ENCODE measurements around the gene MED12L.

MED12L gene

GRCh38 chr3:151303751-151304150, 218.3 kb downstream of the MED12L start:
- no peak for DNase-seq

GRCh38 chr3:151305060-151305774, 219.8 kb downstream of the MED12L start:
- DNase-seq = no peak

- no peak for DNase-seq
These were observed 220.3 kb downstream of the MED12L start for GRCh38 chr3:151305775-151306151.

- DNase-seq = no peak
These were observed 220.8 kb downstream of the MED12L start for GRCh38 chr3:151306168-151306810.

GRCh38 chr3:151307131-151307530, 221.7 kb downstream of the MED12L start:
- no peak for DNase-seq

GRCh38 chr3:151307583-151308488, 222.4 kb downstream of the MED12L start:
- DNase-seq = no peak

- no peak for DNase-seq
These were observed 224.1 kb downstream of the MED12L start for GRCh38 chr3:151309566-151309965.

GRCh38 chr3:151312972-151313371, 227.5 kb downstream of the MED12L start:
- no peak for DNase-seq

GRCh38 chr3:151314137-151314536, 228.7 kb downstream of the MED12L start:
- no peak for DNase-seq

- no peak for DNase-seq
These were observed 229.1 kb downstream of the MED12L start for GRCh38 chr3:151314593-151314992.

- no peak for DNase-seq
These were observed 229.7 kb downstream of the MED12L start for GRCh38 chr3:151315136-151315535.

GRCh38 chr3:151315846-151316245, 230.4 kb downstream of the MED12L start:
- no peak for DNase-seq

- DNase-seq = no peak
These were observed 231.0 kb downstream of the MED12L start, which contains the start of gene GPR87 for GRCh38 chr3:151316267-151316991. Gene GPR87 (minus strand): TSS chr3:151316820. CDS start chr3:151300100, 16,720 bp downstream.

GRCh38 chr3:151318313-151318712, 232.8 kb downstream of the MED12L start:
- DNase-seq = no peak

- DNase-seq = no peak
These were observed 233.5 kb downstream of the MED12L start for GRCh38 chr3:151318991-151319390.

GRCh38 chr3:151319628-151320027, 234.2 kb downstream of the MED12L start:
- DNase-seq = no peak

- no peak for DNase-seq
These were observed 234.7 kb downstream of the MED12L start for GRCh38 chr3:151320131-151320530.

- DNase-seq = no peak
These were observed 236.1 kb downstream of the MED12L start for GRCh38 chr3:151321526-151321925.

GRCh38 chr3:151322511-151322910, 237.0 kb downstream of the MED12L start:
- DNase-seq = no peak

- DNase-seq = no peak
These were observed 242.2 kb downstream of the MED12L start for GRCh38 chr3:151327571-151328198.

- no peak for DNase-seq
These were observed 243.0 kb downstream of the MED12L start for GRCh38 chr3:151328298-151328995.

- no peak for DNase-seq
These were observed 243.9 kb downstream of the MED12L start, which contains the start of gene P2RY13 for GRCh38 chr3:151329363-151329762. Gene P2RY13 (minus strand): TSS chr3:151329549. CDS start chr3:151329528, 21 bp downstream.
